ENCODE results near the gene CCDC92.
"Not testable (repeated sequence)": the region's sequence is repeated elsewhere in the genome, so short reads cannot be mapped to it uniquely, and the experiment has no call there.

Gene CCDC92

DNA sequence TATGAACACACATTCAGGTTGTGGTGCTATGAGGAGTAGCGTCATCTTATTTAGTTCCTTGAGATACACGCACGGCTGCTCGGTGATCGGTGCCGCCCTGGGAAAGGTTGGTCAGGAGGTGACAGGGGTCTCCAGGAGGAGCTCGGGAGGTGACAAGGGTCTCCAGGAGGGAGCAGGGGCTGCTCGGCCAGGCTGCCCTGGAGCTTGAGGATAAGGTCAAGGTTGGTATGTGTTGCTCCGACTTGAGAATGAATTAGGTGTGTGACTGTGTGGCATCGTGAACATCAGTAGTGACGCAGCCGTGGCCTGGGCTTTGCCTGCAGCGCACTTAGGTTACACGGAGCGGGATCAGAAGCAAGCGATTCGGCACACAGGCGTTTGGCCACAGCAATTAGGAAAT lies 36.2 kb downstream of the CCDC92 start:
- DNase-seq: no peak

DNA sequence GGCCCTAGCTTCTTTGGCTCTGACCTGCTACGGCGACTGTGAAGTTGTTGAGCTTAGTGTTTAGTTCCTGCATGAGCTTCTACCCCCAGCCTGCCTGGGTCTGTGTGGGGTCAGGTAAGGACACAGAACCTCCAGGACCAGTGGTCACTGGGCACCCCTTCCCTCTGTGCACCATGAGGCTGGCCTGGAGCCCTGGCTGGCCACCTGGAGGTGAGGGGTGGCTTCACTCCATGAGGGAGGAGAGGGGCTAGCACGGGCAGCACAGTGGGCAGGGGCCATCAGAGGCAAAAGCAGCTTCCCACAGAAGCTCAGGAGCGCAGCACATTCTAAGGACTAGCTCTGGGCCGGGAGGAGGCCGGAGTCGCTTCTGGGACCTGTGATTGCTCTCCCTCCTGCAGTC lies 36.7 kb downstream of the CCDC92 start:
- DNase-seq: no peak

DNA sequence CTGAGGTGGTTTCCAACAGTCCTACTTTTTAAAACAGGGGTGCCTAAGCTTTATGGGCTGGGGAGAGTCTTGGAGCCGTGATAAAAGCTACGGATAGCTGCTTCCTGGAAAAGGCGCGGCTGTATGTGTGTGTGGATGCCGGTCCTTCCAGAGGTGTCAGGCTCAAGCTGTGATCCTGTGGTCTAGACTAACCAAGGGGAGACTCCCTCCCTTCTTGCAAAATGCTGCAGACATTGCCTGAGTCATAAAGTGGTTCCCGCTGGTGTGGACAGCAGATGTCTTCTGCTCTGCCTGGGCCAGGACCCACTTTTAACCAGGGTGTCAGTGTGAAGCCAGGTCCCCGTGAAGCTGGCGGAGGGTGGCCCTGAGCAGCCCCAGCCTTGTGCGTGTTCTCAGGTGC lies 37.8 kb downstream of the CCDC92 start:
- no peak for DNase-seq

DNA sequence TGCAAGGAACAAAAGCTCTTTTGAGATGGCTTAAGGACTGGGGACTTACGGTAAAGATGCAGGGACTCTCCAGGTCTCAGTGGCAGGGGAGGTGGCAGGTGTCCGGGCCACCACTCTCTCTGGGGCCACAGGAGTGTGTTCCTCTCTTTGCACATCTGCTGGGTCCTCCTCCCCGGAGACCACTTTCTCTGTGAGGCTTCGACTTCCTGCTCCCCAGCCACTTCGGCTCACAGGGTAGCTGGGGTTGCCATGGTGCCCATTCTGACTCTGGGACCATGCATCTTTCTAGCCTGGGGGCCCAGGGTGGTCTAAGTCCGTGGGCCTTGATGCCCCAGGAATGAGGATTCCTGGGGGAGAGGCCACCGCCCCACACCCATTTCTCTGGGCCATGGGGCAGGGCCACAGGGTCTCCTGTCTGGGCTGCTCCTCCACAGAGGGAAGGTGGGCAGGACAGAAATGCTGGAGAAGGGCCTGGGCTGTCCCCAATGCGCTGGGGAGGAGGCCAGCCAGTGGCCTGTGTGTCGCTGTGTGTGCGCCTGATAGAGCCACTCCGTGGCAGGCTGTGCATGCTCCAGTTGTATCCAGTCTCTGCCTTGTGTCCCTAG lies 38.5 kb downstream of the CCDC92 start:
- no peak for DNase-seq

DNA sequence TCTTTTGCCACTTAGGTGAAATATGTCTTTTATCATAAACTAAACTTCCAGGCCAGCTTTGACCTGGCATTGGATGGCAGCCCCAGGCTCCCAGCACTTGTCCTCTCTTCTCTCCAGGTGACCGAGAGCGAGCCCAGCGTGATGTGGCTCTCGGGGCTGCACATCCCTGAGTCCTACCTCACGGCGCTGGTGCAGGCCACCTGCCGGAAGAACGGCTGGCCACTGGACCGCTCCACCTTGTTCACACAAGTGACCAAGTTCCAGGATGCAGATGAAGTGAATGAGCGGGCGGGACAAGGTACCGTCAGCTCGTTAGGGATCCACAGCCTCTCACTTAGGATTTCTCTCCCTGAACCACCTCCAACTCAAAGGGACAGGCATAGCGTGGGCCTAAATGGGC lies 39.4 kb downstream of the CCDC92 start:
- no peak for DNase-seq

DNA sequence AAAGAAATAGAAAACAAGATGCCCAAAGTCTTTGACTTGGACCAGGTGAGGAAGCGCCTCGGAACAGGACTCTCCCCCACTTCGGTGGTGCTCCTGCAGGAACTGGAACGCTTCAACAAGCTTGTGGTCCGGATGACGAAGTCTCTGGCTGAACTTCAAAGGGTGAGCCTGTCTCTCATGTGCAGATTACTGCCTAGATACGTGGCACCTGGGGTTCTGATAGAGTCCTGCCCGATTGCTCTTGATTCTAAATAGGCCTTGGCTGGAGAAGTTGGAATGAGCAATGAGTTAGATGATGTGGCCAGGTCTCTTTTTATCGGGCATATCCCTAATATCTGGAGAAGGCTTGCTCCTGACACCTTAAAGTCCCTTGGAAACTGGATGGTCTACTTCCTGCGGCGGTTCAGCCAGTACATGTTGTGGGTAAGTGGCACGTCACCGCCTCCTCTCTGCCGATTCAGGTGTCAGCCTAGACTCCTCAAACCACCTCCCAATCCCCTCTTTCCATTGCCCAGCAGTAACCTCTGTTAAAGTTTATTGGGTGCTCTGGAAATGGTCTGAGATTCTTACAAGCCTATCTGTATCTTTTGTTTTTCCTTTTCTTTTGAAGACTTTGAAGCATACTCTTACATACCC lies 40.8 kb downstream of the CCDC92 start:
- no peak for DNase-seq

DNA sequence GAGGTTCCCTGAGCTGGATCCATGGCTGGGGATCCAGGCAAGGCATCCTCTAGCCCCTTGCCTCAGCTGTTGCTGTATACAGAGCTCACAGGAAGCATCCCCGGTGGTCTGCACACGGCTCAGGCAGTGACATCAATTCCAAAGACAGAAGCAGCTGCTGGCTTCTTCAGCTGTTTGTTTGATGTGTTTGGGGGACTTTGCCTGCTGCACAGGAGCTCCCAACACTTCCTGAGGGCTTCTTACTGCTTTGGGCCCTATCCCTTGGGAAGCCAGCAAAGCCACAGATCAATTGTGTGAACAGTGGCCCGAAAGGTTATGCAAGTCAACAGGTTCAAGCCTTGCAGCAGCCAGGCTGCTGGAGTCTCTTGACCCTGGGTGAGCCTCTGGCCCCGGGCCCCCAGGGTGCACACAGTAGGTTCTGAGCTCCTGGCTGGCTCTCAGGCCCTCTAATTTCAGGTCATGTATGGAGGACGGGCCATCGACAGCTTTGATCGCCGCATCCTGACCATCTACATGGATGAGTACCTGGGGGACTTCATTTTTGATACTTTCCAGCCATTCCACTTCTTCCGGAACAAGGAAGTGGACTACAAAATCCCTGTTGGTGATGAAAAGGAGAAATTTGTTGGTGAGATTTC lies 42.6 kb downstream of the CCDC92 start:
- no peak for DNase-seq

DNA sequence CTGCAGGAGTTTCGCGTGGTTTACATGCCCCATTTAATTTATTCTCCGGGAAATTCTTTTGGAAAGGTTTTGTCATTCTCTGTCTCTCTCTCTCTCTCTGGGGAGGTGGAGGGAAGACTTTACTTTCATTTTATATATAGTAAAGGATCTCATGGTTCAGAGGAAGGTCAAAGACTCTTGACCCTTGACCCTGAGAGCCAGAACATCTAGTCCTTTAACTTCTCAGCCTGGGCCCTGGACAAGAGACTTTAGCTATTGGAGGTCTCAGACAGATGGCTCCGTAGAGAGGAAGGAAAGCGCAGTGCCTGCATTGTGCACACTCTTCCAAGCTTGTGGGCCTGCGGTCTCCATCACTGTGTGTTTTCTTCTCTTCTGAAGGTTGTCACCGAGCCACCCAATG lies 43.7 kb downstream of the CCDC92 start:
- DNase-seq: no peak

DNA sequence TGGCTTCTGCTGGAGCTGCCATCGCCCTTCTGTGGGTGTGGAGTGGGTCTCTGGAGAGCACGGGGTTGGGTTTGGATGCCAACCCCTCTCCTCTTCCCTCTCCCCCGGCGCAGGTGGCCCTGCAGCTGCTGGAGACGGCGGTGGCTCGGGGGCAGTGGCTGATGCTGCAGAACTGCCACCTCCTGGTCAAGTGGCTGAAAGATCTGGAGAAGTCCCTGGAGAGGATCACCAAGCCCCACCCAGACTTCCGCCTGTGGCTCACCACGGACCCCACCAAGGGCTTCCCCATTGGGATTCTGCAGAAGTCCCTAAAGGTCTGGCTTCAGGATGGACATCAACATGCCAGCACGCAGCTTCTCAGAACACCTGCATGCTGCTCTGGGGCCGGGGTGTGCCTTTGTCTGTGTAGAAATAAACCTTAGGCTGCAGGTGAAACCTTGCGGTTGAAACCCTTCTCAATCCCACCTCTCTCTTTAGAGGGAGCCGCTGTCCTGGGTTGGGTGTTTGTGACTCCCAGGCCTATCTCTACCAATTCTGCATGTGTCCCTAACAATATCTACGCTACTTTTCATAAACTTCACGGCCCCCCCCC lies 44.3 kb downstream of the CCDC92 start:
- DNase-seq: no peak

DNA sequence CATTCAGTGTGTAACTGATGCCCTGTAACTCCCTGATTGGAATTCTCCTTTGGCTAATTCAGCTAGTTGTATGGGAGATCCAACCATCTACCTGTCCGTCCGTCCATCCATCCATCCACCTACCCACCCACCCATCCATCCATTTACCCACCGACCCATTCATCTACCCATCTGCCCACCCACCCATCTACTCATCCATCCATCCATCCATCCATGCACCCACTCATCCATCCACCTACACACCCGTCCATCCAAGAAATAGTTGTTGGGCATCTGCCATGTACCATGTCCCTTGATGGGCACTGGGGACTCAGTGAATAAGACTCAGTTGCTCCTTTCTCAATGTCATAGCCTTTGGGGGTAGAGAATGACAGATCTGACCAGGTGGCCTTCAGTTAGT lies 48.1 kb downstream of the CCDC92 start:
- DNase-seq: no peak

DNA sequence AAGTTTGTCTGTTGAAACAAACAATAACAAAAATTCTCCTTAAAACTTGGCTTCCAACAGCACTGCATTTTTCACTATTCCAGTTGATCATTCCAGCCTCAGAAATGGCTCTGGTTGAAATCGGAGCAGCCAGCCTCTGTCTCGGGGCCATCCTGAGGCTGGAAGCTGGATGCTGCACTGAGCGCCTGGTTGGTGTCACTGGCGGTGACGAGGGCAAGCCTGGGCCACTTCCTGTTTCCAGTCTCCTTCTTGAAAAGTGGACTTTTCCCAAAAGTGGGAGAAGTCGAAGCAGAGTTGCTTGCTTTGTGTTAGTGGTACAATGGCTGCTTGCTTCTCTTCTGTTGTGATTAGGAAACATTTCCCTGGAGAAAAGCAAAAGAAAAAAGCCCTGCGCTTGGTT lies 48.7 kb downstream of the CCDC92 start:
- no peak for DNase-seq

DNA sequence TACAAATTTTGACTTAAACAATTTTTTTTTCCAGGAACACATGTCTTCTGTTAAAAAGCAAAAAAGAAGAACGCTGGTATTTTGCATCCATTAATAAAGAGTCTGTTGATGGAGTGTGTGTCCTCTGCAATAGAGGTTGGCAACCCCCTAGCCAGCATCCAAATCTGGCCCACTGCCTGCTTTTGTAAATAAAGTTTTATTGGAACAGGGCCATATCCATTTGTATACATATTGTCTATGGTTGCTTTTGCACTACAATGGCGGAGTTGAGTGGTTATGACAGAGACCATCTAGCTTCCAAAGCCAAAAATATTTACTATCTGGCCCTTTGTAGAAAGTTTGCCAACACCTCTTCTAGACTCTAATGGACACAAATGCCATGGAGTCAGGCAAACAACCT lies 49.6 kb downstream of the CCDC92 start:
- no peak for DNase-seq

DNA sequence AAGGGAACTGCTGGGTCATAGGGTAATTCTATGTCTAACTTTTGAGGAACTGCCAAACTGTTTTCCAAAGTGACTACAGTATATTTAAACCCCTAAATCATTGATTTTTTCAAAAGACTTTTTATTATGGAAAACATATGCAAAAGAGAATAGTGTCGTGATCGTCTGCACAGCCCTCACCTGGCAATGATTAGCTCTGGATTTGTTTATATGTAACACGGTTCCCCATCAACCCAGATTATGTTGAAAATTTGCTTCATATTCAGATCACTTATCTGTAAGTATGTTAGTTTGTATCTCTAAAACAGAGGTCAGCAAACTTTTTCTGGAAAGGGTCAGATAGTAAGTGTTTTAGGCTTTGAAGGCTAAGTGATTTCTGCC lies 52.7 kb downstream of the CCDC92 start:
- no peak for DNase-seq

DNA sequence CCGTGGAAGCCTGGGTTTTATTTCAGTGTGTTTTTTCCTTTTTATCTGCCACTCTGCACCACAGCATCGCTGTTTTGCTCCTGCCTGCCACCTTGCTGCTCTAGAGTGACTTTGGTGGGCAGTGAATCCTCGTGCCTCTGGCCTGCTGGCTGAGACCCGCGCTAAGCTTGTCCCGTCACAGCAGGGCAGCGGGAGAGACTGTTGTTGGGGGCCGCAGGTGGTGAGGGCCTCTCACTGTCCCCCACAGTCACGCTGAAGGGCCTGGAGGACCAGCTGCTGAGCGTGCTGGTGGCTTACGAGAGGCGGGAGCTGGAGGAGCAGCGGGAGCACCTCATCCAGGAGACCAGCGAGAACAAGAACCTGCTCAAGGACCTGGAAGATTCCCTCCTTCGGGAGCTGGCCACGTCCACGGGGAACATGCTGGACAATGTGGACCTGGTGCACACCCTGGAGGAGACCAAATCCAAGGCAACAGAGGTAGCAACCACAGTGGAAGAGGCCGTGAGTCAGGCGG lies 55.2 kb downstream of the CCDC92 start:
- DNase-seq: no peak

DNA sequence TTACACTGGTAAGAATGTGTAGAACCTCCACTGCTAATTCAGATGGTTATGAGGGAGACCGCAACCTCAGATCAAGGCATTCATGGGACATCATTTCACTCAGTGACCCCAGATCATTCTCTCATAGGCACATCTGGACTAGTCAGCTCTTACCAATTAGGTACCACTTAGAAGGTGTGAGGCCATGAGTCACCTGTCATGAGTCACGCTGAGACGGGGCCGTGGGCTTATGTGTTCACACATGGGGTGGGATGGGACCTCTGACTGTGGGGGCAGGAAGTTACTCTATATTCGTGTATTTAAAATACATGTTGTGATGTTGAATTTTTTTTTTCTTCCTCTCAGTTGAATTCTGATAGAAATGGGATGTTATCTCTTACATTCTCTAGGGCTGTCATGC lies 55.9 kb downstream of the CCDC92 start:
- no peak for DNase-seq

DNA sequence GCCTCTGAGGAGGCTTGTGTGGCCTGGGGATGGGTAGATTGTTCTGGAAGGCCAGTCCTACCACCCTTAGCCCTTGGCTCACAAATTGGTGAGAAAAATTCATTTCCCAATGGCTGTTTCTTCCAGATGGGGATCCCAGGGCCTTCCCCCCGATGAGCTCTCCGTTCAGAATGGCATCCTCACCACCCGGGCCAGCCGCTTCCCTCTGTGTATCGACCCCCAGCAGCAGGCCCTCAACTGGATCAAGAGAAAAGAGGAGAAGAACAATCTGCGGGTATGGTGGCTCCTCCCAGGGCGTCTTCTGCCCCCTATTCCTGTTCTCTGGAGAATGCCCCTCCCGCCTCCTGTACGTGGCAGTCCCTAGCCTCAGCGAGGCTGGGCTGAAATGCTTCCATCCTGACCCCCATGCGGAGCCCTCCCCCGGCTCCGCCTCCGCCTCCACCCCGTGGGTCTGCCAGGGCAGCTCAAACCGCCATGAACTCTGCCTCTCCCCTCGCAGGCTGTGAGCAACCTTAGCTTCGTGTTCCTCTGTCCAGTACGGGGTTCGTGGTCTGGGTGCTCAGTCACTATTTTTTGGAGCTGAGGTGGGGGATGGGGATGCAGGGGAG lies 57.8 kb downstream of the CCDC92 start:
- no peak for DNase-seq

DNA sequence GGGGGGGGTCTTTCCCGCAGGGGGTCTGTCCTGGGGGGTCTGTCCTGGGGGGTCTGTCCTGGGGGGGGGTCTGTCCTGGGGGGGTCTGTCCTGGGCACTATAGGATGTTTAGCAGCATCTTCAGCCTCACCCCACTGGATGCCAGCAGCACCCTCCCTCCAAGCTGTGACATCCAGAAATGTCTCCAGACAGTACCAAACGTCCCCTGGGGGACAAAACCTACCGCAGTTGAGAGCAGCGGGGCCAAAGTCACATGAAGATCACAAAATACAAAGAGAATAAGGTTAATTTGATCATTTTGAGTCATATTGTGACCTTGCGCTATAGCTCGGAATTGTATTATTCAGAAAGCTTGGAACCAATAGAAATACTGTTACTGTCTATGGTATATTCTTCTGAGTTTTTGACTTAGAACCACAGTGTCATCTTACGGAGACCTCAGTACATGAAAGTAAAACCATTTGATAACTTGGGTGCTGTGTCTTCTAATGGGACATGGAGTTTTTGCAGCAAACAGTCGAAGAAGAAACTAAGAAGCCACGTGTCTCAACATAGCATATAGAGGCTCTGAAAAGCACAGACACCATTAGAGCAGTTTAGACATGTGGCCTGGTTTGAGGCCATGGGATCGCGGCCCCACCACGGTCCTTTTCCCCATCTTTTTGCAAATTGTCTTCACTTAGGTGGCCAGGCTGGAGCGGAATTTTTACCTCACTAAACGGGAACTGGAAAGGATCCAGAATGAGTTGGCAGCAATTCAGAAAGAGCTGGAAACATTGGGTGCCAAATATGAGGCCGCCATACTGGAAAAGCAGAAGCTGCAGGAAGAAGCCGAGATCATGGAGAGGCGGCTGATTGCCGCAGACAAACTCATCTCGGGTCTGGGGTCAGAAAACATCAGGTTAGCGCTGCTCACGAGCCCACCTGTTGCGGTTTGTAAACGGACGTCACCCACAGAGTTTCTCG lies 59.9 kb downstream of the CCDC92 start:
- DNase-seq: no peak

DNA sequence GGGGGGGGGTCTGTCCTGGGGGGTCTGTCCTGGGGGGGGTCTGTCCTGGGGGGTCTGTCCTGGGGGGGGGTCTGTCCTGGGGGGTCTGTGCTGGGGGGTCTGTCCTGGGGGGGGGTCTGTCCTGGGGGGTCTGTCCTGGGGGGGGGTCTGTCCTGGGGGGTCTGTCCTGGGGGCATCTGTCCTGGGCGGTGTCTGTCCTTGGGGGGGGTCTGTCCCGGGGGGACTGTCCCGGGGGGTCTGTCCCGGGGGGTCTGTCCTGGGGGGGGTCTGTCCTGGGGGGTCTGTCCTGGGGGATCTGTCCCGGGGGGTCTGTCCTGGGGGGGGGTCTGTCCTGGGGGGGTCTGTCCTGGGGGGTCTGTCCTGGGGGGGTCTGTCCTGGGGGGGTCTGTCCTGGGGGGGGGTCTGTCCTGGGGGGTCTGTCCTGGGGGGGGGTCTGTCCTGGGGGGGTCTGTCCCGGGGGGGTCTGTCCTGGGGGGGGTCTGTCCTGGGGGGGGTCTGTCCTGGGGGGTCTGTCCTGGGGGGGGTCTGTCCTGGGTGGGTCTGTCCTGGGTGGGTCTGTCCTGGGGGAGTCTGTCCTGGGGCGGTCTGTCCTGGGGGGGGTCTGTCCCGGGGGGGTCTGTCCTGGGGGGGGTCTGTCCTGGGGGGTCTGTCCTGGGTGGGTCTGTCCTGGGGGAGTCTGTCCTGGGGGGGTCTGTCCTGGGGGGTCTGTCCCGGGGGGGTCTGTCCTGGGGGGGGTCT lies 60.8 kb downstream of the CCDC92 start:
- DNase-seq: not testable (repeated sequence)

DNA sequence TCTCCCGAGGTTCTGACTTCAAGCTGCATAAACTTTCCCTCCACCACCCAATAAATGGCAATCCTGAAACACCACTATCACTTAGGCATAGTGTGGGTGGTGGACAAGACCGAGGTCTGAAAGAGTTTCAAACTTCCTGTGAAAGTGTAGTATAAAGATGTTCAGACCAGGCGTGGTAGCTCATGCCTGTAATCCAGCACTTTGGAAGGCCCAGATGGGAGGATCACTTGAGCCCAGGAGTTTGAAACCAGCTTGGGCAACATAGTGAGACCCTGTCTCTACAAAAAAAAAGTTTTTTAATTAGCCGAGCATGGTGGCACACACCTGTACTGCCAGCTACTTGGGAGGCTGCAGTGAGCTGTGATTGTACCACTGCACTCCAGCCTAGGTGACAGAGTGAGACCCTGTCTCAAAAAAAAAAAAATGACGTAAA lies 61.9 kb downstream of the CCDC92 start:
- no peak for DNase-seq

DNA sequence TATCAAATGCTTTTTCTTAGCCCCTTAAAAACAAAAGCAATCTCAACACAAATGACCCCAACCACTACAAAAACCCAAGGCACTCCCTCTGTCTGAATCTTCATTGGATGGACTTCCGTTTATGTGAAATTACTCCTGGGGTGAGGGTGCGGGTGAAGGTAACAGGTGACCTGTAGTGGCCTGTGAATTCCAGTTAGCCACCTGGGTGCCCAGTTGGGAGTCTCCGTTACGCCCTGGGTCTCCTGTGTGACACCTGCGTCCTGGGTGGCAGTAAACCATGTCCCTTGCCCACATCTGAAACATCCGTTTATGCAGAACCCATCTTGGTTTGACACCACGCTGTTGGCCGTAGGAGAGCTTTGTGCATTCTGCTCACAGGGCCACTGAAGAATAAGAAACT lies 62.6 kb downstream of the CCDC92 start:
- DNase-seq: no peak

DNA sequence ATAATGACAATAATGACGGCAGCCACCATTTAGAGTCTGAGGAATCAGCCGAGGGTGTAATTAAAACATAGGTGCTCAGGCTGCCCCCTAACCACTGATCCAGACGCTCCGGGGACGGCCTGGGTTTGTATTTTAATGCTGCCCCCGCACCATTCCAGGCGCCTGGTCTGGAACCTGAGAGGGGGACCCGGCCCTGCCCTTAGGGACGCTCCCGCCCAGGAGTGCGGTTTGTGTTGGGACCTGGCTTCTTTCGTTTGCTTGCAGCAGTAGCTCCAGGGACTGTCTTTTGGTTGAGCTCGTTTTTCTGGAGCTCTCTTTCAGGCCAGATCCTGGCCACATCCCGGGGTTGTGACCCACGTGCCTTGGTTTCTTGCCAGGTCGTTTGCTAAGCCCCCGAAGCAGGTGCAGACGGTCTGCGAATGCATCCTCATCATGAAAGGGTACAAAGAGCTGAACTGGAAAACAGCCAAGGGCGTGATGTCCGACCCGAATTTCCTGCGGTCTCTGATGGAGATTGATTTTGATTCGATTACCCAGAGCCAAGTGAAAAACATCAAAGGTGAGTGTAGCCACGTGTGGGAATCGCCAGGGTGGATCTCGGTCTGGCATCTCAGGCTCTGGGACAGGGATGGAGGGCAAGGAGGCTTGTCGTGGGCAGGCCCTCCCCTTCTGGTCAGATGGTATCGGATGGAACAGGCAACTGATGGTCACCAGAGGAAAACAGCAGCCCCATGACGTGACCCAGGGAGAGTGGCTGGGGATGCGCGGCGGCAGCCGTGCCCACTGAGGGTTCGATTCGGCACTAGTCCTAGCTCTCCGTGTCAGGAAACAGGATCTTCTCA lies 63.5 kb downstream of the CCDC92 start:
- DNase-seq: no peak
